GM19193 (cell line): ENCODE results near the gene MFRP.

ENCODE experiments used
- POLR2A ChIP-seq: IDR thresholded peaks from 4 replicates; pipeline ENCODE4 v1.6.1; 2011; ENCODE audit not compliant: insufficient read depth, insufficient read length; ENCODE audit errors: extremely low read depth

The MFRP gene

DNA sequence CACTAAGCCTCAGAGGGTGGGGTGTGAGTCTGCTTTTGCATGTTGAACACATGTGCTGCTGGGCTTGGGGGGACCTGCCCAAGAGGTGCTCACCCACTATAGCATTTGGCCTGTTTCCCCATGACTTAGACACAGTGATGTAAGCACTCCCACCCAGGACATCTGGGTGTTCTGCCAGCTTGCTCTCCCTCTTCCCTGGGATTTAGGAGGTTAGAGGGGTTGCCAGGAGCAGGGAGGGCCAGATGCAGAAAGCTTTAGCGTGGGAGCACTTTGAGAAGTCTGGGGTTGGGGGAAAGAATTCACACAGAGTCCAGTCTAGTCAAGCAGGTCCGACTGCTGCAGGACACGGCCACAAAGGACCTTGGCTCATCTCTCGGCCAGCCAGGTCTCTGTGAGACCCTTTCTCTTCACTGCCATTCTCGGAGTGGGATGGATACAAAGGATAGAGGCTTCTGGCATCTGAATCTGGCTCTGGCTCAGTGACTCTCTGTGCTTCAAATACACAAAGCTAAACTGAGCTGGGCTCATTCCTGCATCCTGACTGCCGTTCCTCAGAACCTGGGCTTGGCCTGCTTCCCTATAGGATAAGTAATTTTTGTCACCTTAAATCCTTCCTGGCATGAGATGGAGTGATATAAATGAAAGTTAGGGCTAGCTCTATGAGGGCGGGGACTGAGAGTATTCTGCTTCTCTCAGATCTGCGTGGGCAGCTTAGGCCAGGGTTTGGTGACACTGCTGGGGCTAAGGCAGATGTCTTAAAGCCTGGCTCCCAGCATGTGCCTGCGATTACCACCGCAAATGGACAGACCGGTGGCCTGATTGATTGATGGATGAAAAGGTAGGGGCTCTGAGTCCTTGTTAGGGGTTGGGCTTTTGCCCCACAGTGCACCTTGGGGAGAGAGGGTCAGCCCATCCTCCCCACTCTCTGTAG, 20.4 kb upstream of the MFRP start:
- no peak for TF ChIP-seq POLR2A

DNA sequence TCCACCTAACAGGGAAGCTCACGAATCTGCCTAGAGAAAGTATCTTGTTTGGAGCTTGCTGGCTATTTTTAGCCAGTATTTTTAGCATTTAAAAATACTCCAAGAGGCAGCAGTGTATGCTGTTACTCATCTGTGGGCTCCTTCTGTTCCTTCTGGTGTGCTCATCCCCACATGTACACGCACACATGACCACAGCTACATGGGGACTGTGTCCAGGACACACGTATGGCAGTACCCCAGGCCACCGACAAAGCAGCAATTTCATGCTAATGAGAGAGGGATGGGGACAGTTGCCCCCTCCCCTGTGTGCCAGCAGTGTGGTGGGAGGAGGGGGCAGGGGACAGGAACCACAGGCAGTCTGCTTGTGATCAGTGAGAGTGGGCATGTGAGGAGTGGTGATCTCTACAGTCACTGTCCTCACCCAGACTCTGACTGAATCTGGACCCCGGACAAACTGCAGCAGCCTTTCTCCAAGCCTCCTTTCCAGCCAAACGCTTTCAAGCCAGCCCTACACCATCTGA, 18.6 kb upstream of the MFRP start:
- no peak for TF ChIP-seq POLR2A

DNA sequence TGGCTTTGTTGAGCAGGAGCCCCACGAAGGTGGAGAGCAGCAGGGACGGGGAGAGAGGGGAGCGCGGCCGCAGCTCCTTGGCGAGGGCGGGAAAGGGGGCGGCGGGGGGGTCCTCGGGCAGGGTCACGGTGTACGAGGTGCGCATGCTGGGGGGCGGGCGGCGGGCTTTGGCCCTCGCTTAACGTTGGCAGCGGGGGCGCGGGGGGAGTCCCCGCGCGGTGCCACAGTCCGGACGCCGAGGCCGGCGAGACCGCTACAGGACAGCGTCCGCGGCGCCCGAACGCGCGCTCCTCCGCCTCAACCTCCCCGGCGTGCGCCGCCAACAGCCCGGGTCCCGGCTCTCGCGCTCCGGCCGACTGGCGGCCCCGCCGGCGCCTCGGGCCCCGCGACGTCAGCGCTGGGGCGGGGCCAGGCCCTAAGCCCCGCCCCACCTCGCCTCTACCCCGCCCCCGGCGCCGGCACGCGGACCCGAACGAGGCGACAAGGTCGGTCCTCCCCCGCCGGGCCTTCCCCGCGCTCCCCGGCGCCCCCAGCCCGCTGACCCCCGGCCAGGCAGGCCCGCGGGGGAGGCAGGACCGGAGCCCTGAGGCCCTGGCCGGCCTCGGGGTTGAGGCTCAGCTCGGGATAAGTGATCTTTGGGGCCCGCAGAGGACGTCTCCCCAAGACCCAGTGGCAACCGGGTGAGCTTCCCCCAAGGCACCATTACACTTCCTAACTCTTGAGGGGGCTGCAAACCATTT, 17.5 kb upstream of the MFRP start:
- TF ChIP-seq POLR2A = no peak

- TF ChIP-seq POLR2A = no peak
Measured at GRCh38 chr11:119363081-119363850, 16.8 kb upstream of the MFRP start.

- no peak for TF ChIP-seq POLR2A
Measured at GRCh38 chr11:119362741-119363080, 16.2 kb upstream of the MFRP start.

- no peak for TF ChIP-seq POLR2A
Measured at GRCh38 chr11:119361941-119362725, 15.6 kb upstream of the MFRP start.

GRCh38 chr11:119361056-119361787, 14.7 kb upstream of the MFRP start:
- TF ChIP-seq POLR2A = no peak

DNA sequence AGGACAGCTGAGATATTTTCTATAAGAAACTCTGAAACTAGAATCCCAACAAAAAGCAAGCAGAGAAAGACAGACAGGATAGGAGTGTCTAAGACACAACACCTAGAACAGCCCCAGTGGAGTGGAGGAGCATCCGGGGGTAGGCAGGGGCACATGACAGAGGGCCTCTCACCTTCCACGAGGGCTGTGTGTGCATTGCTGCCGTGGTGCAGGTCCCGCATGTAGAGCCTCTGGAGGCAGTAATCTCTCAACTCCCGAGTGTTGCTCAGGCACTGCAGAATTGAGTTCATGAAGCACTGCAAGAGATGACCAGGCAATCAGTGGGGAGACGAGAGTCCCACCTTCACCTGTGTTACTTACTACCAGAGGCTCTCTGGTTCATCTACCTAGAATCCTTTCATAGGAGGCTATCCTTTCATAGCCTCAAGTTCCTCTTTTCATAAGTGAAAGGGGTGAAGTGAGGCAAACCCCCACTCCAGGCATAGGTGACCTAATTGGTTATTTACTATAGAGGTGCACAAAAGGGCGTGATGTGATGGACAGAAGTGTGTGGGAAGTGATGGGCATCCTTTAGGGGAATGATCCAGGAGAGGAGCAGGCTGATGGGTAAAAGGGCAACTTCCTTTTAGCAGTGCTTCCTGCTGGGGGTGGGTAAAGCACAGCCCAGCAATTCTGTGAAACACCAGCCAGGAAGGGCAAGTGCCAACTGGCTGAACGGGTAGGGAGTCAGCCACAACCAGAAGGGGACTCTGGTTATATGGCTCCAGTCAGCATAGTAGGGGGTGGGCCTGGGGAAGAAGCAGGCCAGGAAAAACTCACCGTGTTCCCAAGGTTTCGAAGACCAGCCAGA, 13.1 kb upstream of the MFRP start:
- no peak for TF ChIP-seq POLR2A

DNA sequence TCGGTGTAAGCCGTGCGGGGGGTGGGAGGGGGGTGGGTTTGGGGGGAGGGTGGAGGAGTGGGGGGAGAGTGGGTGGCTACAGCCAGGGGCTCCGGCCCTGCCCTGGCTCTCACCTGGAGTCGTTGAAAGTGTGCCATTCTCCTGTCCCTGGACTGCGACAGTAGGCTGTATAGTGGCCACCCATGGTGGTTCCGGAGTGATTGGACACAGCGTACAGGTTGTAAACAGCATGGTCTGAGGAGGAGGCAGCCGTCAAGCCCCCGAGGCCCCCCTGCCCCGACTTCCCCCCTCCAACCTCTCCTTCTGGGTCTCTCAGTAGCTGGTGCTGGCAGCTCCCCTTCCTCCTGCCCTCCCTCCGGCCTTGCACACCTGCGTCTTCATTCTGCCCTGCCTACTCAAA, 10.6 kb upstream of the MFRP start:
- no peak for TF ChIP-seq POLR2A

GRCh38 chr11:119356349-119357031, 10.0 kb upstream of the MFRP start:
- no peak for TF ChIP-seq POLR2A

GRCh38 chr11:119355091-119355843, 8.8 kb upstream of the MFRP start:
- TF ChIP-seq POLR2A = no peak
